ENCODE measurements around the gene UGT1A9.
"Not testable (repeated sequence)": the region's sequence is repeated elsewhere in the genome, so short reads cannot be mapped to it uniquely, and the experiment has no call there.

The UGT1A9 gene

GRCh38 chr2:233699424-233700027 is 27.8 kb downstream of the UGT1A9 start:
- TF ChIP-seq CTCF (IDR thresholded peaks at IDR 0.05; ENCODE audit: low read length, missing control alignments), result no peak
- H3K4me3 ChIP-seq (replicated peaks; ENCODE audit: low read depth, low read length), result no peak overlapping the region
- peak; percentile 79 for DNase-seq (ENCODE audit: low read depth)

DNA sequence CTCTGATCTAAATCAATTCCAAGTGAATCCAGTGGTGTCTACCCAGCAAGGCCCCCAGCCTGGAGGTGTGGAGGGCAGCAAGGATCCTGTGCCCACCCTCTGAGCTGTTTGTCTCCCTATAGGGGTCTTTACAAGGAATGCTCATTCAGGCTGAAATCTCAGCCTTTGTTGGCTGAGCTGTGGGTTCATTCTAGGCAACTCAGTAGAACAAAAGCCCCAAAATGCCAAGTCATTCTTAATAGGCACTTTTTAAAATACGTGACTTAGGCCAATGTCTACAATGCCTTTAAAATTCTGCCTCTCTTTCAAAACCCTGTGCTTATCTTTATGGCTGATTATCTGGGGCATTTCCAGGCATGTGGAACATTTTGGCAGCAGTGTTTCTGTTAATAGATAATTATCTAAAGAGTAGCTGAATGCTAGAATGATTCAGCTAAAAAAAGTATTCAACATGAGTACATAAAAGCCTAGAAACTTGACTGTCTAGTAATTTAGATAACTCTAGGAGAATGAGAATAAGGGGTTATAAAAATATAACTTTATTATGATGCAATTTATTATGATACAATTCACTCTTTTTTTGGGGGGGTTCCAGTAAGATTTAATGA is 28.4 kb downstream of the UGT1A9 start:
- peak; percentile 98 for DNase-seq (ENCODE audit: low read depth)
- no peak overlapping the region for H3K4me3 ChIP-seq (replicated peaks; ENCODE audit: low read depth, low read length)
- no peak for TF ChIP-seq CTCF (IDR thresholded peaks at IDR 0.05; ENCODE audit: low read length, missing control alignments)

DNA sequence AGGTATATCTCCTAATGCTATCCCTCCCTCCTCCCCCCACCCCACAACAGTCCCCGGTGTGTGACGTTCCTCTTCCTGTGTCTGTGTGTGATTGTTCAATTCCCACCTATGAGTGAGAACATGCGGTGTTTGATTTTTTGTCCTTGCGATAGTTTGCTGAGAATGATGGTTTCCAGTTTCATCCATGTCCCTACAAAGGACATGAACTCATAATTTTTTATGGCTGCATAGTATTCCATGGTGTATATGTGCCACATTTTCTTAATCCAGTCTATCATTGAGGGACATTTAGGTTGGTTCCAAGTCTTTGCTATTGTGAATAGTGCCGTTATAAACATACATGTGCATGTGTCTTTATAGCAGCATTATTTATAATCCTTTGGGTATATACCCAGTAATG is 29.1 kb downstream of the UGT1A9 start:
- not testable (repeated sequence) for H3K4me3 ChIP-seq (replicated peaks; ENCODE audit: low read depth, low read length); DNase-seq (ENCODE audit: low read depth)

- no peak overlapping the region for H3K4me3 ChIP-seq (replicated peaks; ENCODE audit: low read depth, low read length)
- no peak for TF ChIP-seq CTCF (IDR thresholded peaks at IDR 0.05; ENCODE audit: low read length, missing control alignments)
- no peak for DNase-seq (ENCODE audit: low read depth)
These were observed 30.5 kb downstream of the UGT1A9 start for GRCh38 chr2:233702238-233702637.

DNA sequence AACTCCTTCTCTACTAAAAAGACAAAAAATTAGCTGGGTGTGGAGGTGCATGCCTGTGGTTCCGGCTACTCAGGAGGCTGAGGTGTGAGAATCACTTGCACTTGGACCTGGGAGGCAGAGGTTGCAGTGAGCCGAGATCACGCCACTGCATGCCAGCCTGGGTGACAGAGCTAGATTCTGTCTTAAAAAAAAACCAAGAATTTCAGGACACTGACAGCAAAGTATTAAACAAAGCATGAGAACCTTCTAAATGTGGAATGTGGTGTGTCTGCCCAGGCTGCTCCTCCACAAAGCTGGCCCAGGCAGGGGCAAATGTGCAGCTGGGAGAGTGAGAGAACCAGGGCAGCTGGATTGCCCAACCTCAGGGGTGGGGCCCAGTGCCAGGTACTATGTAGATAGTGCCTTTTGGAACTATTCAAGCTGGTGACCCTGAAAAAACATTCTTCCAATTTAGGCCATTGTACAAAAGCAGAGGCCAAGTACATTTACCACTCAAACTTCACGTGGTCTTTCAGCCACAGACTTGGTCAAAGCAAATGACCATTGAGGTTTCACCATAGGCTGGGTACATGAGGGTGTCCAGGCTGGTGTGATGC is 34.3 kb downstream of the UGT1A9 start:
- H3K4me3 ChIP-seq (replicated peaks; ENCODE audit: low read depth, low read length), result no peak overlapping the region
- peak; percentile 53 for DNase-seq (ENCODE audit: low read depth)
- TF ChIP-seq CTCF (IDR thresholded peaks at IDR 0.05; ENCODE audit: low read length, missing control alignments), result no peak

- peak; percentile 59 for DNase-seq (ENCODE audit: low read depth)
- no peak overlapping the region for H3K4me3 ChIP-seq (replicated peaks; ENCODE audit: low read depth, low read length)
- no peak for TF ChIP-seq CTCF (IDR thresholded peaks at IDR 0.05; ENCODE audit: low read length, missing control alignments)
These were observed 35.0 kb downstream of the UGT1A9 start for GRCh38 chr2:233706720-233707119.

DNA sequence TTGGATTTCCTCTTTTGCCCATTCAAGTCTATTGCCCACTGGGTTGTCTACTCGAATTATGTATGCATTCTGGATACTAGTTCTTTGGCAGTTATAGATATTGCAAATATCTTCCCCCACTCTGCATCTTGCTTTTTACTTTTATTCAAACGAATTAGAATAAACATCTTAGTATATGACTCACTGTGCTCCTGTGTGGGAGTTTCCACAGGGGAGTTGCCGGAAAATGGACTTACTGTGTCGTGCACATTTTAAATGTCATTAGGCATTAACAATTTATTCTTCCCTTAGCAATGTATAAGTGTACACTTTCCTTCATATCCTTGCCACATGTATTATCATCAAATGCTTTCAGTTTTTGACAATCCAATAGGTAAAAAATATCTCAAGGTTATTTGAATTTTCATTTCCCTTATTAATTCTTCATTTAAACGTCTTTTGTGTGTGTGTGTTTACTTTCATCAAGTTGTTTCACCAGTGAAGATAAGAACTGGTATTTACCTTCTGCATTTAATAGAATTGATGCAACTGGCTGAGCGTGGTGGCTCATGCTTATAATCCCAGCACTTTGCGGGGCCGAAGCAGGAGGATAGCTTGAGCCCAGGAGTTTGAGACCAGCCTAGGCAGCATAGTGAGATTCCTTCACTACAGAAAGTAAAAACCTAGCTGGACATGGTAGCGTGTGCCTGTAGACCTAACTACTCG is 36.4 kb downstream of the UGT1A9 start:
- no peak overlapping the region for H3K4me3 ChIP-seq (replicated peaks; ENCODE audit: low read depth, low read length)
- DNase-seq (ENCODE audit: low read depth), result peak; percentile 76
- TF ChIP-seq CTCF (IDR thresholded peaks at IDR 0.05; ENCODE audit: low read length, missing control alignments), result no peak

Data from fibroblast of pulmonary artery (primary cell).